Liver (tissue), 9 donors: ENCODE data around the gene MRPL18. TPM values are rescaled to one million over a fixed set of nuclear protein-coding genes. Genes with fewer than 3 reads are reported as not detected.

ENCODE experiments used
- DNase-seq: peaks from one replicate; pipeline ENCODE4 v3.0.0-alpha.2; 2017; ENCODE audit warnings: low spot score
- H3K27ac ChIP-seq, 2 donors: one replicate each; pipeline ENCODE4 v1.7.0; 2013; ENCODE audit warnings: inconsistent platforms in 2 of 2, low read length in 2 of 2, control low read depth in 1 of 2, low read depth in 1 of 2, mild to moderate bottlenecking in 1 of 2
- H3K27me3 ChIP-seq, 4 donors: one replicate each; pipeline versions ENCODE4 v1.6.1 to v1.7.0; 2013; ENCODE audit warnings: low read length in 3 of 4, inconsistent platforms in 1 of 4, mild to moderate bottlenecking in 1 of 4, moderate library complexity in 1 of 4; ENCODE audit not compliant: control insufficient read depth in 4 of 4, insufficient read depth in 4 of 4
- H3K36me3 ChIP-seq, 4 donors: one replicate each; pipeline versions ENCODE4 v1.6.1 to v1.7.0; 2013; ENCODE audit warnings: low read length in 3 of 4, mild to moderate bottlenecking in 3 of 4, low read depth in 1 of 4, moderate library complexity in 1 of 4; ENCODE audit not compliant: control insufficient read depth in 4 of 4, insufficient read depth in 3 of 4
- H3K4me1 ChIP-seq, 4 donors: one replicate each; pipeline versions ENCODE4 v1.6.1 to v1.7.0; 2013; ENCODE audit warnings: low read length in 3 of 4, mild to moderate bottlenecking in 3 of 4, moderate library complexity in 1 of 4; ENCODE audit not compliant: control insufficient read depth in 4 of 4, insufficient read depth in 4 of 4
- H3K4me3 ChIP-seq, 3 donors: one replicate each; pipeline versions ENCODE4 v1.6.1 to v1.7.0; 2013; ENCODE audit warnings: low read length in 3 of 3, control low read depth in 1 of 3, low read depth in 1 of 3, mild to moderate bottlenecking in 1 of 3
- H3K9ac ChIP-seq, 2 donors: one replicate each; pipeline ENCODE4 v1.7.0; 2013; ENCODE audit warnings: low read length in 2 of 2, mild to moderate bottlenecking in 2 of 2, moderate library complexity in 2 of 2, control low read depth in 1 of 2, low read depth in 1 of 2
- H3K9me3 ChIP-seq, 4 donors: one replicate each; pipeline versions ENCODE4 v1.6.1 to v1.7.0; 2013; ENCODE audit warnings: low read length in 3 of 4; ENCODE audit not compliant: control insufficient read depth in 4 of 4
- EGR1 ChIP-seq, 2 donors: IDR thresholded peaks; 2 replicates each; pipeline ENCODE4 v1.6.1; 2016 to 2018; ENCODE audit warnings: antibody characterized with exemption in 2 of 2, low read depth in 2 of 2
- FOXA1 ChIP-seq: IDR thresholded peaks from 2 replicates; pipeline ENCODE4 v1.6.1; 2016; ENCODE audit warnings: antibody characterized with exemption
- FOXA2 ChIP-seq: IDR thresholded peaks from 2 replicates; pipeline ENCODE4 v1.6.1; 2016; ENCODE audit warnings: antibody characterized with exemption
- GABPA ChIP-seq, 2 donors: IDR thresholded peaks in 1 of 2; conservative IDR thresholded peaks in 1 of 2; 2 replicates each; pipeline ENCODE4 v1.6.1; 2016; ENCODE audit warnings: antibody characterized with exemption in 2 of 2, mild to moderate bottlenecking in 1 of 2, moderate library complexity in 1 of 2
- HNF4A ChIP-seq, 2 donors: conservative IDR thresholded peaks; 2 replicates each; pipeline ENCODE4 v1.6.1; 2016; ENCODE audit warnings: antibody characterized with exemption in 2 of 2, mild to moderate bottlenecking in 2 of 2
- HNF4G ChIP-seq: IDR thresholded peaks from 2 replicates; pipeline ENCODE4 v1.6.1; 2016; ENCODE audit warnings: antibody characterized with exemption
- JUND ChIP-seq, 2 donors: IDR thresholded peaks; 2 replicates each; pipeline ENCODE4 v1.6.1; 2016; ENCODE audit warnings: antibody characterized with exemption in 2 of 2
- NR2F2 ChIP-seq: IDR thresholded peaks from 2 replicates; pipeline ENCODE4 v1.6.1; 2016; ENCODE audit warnings: antibody characterized with exemption
- RAD21 ChIP-seq, 2 donors: IDR thresholded peaks; 2 replicates each; pipeline ENCODE4 v1.6.1; 2016; ENCODE audit warnings: antibody characterized with exemption in 2 of 2, mild to moderate bottlenecking in 2 of 2
- RXRA ChIP-seq, 2 donors: IDR thresholded peaks; 2 replicates each; pipeline ENCODE4 v1.6.1; 2017 to 2018; ENCODE audit warnings: antibody characterized with exemption in 2 of 2, mild to moderate bottlenecking in 1 of 2
- SP1 ChIP-seq: IDR thresholded peaks from 2 replicates; pipeline ENCODE4 v1.6.1; 2018; ENCODE audit warnings: antibody characterized with exemption, mild to moderate bottlenecking
- TAF1 ChIP-seq: conservative IDR thresholded peaks from 2 replicates; pipeline ENCODE4 v1.6.1; 2016; ENCODE audit warnings: antibody characterized with exemption, mild to moderate bottlenecking
- YY1 ChIP-seq: IDR thresholded peaks from 2 replicates; pipeline ENCODE4 v1.6.1; 2016; ENCODE audit warnings: antibody characterized with exemption, mild to moderate bottlenecking
- WGBS: extraction: QIAGEN DNeasy Blood & Tissue Kit; methylation state at CpG from one replicate; pipeline ENCODE4 v1.1.7; 2013; 5-methylcytosine and 5-hydroxymethylcytosine counted together
- polyA plus RNA-seq, 2 donors: library from polyadenylated mRNA; stranded (reverse) in 1 of 2; unstranded in 1 of 2; fragments of 200-250 nt in 1 of 2; fragments of >200 nt in 1 of 2; fragmentation: Nextera tagmentation in 1 of 2; extraction: Ambion mirVana in 1 of 2; gene quantifications; one replicate each; pipeline versions ENCODE4 v1.2.1 to v1.2.3, GENCODE V29; 2013 to 2015
- total RNA-seq, 2 donors: library from RNA; depleted of rRNA; stranded (reverse); fragments of >200 nt; gene quantifications; one replicate each; pipeline ENCODE4 v1.2.3, GENCODE V29; 2014
- TF ChIP-seq, protein P1 (sequence below): IDR thresholded peaks from 2 replicates; pipeline ENCODE4 v1.6.1; 2016; ENCODE audit warnings: antibody characterized with exemption
- TF ChIP-seq, protein P2 (sequence below): fragments of 150-350 bp; IDR thresholded peaks from 2 replicates; pipeline ENCODE4 v1.5.1; 2017; ENCODE audit warnings: improper control_type of control experiment, low read depth, low read length; ENCODE audit not compliant: missing input control
- TF ChIP-seq, protein P3 (sequence below): IDR thresholded peaks from 2 replicates; pipeline ENCODE4 v1.6.1; 2016; ENCODE audit warnings: antibody characterized with exemption
- TF ChIP-seq, protein P4 (sequence below): IDR thresholded peaks from 2 replicates; pipeline ENCODE4 v1.6.1; 2016; ENCODE audit warnings: antibody characterized with exemption
- TF ChIP-seq, protein P5 (sequence below): IDR thresholded peaks from 2 replicates; pipeline ENCODE4 v1.6.1; 2016; ENCODE audit warnings: antibody characterized with exemption, mild to moderate bottlenecking
- donor health status: healthy.
- donor health status: healthy.
- donor health status: healthy.
- donor health status: healthy.
- donor health status: healthy.

MRPL18 gene
- total and polyA plus RNA-seq, 4 donors: 32.5 to 61.9 (median 41.9) TPM

DNA sequence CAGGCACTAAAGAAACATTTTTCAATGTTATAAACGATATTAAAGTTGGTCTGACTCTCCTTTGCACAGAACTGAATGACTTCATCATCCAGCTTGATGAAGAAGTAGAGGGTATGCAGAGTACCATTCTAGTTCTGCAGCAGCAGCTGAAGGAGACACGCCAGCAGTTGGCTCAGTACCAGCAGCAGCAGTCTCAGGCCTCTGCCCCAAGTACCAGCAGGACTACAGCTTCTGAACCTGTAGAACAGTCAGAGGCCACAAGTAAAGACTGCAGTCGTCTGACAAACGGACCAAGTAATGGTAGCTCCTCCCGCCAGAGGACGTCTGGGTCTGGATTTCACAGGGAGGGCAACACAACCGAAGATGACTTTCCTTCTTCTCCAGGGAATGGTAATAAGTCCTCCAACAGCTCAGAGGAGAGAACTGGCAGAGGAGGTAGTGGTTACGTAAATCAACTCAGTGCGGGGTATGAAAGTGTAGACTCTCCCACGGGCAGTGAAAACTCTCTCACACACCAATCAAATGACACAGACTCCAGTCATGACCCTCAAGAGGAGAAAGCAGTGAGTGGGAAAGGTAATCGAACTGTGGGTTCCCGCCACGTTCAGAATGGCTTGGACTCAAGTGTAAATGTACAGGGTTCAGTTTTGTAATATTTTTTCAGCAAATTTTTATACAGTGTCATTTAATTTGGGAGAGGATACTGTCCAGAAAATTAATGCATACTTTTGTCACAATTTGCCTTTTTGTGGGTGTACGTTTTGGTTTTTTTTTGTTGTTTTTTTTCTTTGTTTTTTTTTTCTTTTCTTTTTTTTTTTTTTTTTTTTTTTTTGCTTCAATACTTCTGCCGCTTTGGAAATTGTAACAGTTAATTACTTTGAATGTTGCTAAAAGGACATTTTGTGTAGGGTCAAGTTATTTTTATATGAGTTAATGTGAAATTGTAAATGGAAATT lies 35.0 kb upstream of the MRPL18 start:
- no peak overlapping the region for H3K27ac ChIP-seq
- no peak for DNase-seq
- no peak overlapping the region for H3K9ac ChIP-seq
- no peaks in the 10 kb centered on the region for H3K27me3 ChIP-seq
- H3K4me1 ChIP-seq: no peaks in the 10 kb centered on the region
- TF ChIP-seq NR2F2: no peak
- no peak for TF ChIP-seq SP1
- no peak for TF ChIP-seq FOXA2
- TF ChIP-seq, protein P1, sequence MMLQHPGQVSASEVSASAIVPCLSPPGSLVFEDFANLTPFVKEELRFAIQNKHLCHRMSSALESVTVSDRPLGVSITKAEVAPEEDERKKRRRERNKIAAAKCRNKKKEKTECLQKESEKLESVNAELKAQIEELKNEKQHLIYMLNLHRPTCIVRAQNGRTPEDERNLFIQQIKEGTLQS: no peak
- TF ChIP-seq, protein P2, sequence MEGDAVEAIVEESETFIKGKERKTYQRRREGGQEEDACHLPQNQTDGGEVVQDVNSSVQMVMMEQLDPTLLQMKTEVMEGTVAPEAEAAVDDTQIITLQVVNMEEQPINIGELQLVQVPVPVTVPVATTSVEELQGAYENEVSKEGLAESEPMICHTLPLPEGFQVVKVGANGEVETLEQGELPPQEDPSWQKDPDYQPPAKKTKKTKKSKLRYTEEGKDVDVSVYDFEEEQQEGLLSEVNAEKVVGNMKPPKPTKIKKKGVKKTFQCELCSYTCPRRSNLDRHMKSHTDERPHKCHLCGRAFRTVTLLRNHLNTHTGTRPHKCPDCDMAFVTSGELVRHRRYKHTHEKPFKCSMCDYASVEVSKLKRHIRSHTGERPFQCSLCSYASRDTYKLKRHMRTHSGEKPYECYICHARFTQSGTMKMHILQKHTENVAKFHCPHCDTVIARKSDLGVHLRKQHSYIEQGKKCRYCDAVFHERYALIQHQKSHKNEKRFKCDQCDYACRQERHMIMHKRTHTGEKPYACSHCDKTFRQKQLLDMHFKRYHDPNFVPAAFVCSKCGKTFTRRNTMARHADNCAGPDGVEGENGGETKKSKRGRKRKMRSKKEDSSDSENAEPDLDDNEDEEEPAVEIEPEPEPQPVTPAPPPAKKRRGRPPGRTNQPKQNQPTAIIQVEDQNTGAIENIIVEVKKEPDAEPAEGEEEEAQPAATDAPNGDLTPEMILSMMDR: no peak
- TF ChIP-seq, protein P3, sequence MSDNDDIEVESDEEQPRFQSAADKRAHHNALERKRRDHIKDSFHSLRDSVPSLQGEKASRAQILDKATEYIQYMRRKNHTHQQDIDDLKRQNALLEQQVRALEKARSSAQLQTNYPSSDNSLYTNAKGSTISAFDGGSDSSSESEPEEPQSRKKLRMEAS: no peak
- no peak for TF ChIP-seq HNF4G
- no peak for TF ChIP-seq RXRA (IDR thresholded peaks at IDR 0.05)
- TF ChIP-seq HNF4A (conservative IDR thresholded peaks at IDR 0.05): no peak
- TF ChIP-seq TAF1: no peak
- TF ChIP-seq RAD21 (IDR thresholded peaks at IDR 0.05): no peak
- no peak for TF ChIP-seq FOXA1
- TF ChIP-seq GABPA (IDR thresholded peaks at IDR 0.05 in 1 of 2, conservative IDR thresholded peaks at IDR 0.05 in 1 of 2): no peak
- TF ChIP-seq, protein P4, sequence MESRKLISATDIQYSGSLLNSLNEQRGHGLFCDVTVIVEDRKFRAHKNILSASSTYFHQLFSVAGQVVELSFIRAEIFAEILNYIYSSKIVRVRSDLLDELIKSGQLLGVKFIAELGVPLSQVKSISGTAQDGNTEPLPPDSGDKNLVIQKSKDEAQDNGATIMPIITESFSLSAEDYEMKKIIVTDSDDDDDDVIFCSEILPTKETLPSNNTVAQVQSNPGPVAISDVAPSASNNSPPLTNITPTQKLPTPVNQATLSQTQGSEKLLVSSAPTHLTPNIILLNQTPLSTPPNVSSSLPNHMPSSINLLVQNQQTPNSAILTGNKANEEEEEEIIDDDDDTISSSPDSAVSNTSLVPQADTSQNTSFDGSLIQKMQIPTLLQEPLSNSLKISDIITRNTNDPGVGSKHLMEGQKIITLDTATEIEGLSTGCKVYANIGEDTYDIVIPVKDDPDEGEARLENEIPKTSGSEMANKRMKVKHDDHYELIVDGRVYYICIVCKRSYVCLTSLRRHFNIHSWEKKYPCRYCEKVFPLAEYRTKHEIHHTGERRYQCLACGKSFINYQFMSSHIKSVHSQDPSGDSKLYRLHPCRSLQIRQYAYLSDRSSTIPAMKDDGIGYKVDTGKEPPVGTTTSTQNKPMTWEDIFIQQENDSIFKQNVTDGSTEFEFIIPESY: no peak
- TF ChIP-seq EGR1 (IDR thresholded peaks at IDR 0.05; ENCODE audit: low read depth in 2 of 2): no peak
- no peak for TF ChIP-seq JUND (IDR thresholded peaks at IDR 0.05)
- TF ChIP-seq, protein P5, sequence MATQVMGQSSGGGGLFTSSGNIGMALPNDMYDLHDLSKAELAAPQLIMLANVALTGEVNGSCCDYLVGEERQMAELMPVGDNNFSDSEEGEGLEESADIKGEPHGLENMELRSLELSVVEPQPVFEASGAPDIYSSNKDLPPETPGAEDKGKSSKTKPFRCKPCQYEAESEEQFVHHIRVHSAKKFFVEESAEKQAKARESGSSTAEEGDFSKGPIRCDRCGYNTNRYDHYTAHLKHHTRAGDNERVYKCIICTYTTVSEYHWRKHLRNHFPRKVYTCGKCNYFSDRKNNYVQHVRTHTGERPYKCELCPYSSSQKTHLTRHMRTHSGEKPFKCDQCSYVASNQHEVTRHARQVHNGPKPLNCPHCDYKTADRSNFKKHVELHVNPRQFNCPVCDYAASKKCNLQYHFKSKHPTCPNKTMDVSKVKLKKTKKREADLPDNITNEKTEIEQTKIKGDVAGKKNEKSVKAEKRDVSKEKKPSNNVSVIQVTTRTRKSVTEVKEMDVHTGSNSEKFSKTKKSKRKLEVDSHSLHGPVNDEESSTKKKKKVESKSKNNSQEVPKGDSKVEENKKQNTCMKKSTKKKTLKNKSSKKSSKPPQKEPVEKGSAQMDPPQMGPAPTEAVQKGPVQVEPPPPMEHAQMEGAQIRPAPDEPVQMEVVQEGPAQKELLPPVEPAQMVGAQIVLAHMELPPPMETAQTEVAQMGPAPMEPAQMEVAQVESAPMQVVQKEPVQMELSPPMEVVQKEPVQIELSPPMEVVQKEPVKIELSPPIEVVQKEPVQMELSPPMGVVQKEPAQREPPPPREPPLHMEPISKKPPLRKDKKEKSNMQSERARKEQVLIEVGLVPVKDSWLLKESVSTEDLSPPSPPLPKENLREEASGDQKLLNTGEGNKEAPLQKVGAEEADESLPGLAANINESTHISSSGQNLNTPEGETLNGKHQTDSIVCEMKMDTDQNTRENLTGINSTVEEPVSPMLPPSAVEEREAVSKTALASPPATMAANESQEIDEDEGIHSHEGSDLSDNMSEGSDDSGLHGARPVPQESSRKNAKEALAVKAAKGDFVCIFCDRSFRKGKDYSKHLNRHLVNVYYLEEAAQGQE: no peak
- no peak for TF ChIP-seq YY1
- H3K9me3 ChIP-seq: no peaks in the 10 kb centered on the region
- H3K4me3 ChIP-seq: no peak overlapping the region
- H3K36me3 ChIP-seq: peaks cover 10 to 54% (median 43%) of the 10 kb centered on the region in 4 donors
- WGBS: 83% methylated on average over 15 of the region's 15 CpGs
